CD4-positive, alpha-beta T cell treated with Interleukin-15 for 1 hour (primary cell): ENCODE results near the gene FATE1.

Experiments
- DNase-seq: peaks from one replicate; pipeline ENCODE4 v3.0.0-alpha.2; 2020

FATE1 gene

DNA sequence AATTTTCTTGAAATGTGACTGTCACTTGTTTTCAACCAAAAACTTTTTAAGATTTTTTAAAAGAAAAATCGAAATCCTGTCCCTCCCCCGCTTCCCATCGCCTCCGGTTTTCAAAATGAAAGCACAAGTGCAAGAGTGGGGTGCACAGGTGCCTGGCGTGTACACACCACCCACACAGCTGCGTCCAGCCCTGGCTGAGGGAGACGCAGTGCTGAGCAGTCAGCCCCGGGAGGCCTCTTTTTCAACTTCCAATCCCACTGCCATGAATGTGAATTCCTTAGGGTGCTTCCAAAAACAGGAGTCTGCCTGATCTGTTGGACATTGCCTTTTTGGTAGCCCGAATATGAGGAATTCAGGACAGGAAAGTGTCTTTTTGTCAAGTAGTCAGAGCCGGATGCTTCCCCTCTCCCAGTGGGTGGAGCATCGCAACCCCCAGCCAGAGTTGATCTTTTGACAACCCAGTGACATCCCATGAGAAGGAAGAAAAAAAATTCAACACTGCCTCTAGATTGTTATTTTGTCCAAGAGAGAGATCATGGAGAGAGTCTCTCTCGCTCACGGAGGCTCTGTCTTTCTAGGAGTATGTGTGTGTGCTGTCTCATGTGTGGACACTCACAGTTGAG, 11.7 kb upstream of the FATE1 start:
- DNase-seq = no peak

DNA sequence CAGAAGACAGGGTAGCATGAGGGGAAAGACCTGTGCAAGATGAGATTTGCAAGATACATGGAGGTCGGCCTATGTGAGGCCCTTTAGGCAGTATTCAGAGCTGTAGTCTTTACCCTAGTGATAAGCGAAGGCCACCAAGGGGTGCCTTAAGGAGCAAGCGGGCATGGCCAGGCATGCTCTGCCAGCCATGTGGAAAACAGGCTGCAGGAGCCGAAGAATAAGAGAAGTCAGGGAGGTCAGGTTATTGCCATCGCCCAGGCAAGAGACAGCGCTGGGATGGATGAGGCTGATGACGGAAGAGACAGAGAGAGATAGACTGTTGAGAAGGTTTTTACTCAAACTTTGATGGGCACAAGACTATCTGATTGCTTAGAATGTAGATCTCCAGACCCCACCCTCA, 7.0 kb upstream of the FATE1 start:
- no peak for DNase-seq

GRCh38 chrX:151710457-151710856, 5.4 kb upstream of the FATE1 start:
- DNase-seq = no peak

GRCh38 chrX:151711154-151711553, 4.7 kb upstream of the FATE1 start:
- no peak for DNase-seq

GRCh38 chrX:151711787-151712186, 4.0 kb upstream of the FATE1 start:
- DNase-seq = no peak

DNA sequence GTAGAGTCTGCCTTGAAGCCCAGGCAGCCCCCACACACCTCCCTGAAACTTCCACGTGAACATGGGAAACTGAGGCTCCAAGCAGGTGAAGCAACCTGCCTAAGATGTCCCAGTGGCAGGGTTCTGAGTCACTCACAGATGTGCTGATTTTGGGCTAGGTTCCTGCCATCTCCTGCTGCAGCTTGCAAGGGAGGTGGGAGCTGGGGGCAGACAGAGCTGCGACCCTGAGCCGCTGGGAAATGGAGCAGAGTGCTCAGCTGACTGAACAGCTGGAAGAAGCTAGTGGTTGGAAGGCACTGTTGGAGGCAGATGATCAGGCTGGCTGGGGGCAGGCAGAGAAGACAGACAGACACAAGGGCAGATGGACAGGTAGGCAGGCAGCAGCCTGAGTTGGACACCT, 3.6 kb upstream of the FATE1 start:
- DNase-seq = no peak

DNA sequence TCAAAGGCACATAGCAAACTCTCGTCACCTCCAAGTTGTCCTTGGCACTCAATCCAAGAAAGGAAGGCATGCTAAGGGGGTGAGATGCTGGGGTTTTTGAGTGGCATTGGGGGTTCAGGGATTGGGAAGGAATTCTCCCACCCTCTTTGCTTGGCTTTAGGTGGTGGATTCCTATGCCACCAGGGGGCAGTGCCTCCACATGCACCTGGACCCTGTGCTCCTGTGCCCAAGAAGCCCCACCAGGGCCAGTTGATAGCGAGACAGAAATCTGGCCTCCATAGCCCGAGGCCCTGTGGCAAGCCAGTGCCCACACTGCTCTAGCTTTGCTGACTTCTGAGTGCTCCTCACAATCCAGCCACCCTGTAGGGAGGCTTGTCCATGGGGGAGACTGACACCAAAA, 2.0 kb upstream of the FATE1 start:
- DNase-seq = no peak

GRCh38 chrX:151714362-151714761, 1.5 kb upstream of the FATE1 start:
- no peak for DNase-seq

- DNase-seq = no peak
Measured at GRCh38 chrX:151722241-151722846, 6.5 kb downstream of the FATE1 start.

GRCh38 chrX:151723156-151723760, 7.4 kb downstream of the FATE1 start:
- no peak for DNase-seq

- DNase-seq = no peak
Measured at GRCh38 chrX:151724563-151725337, 8.9 kb downstream of the FATE1 start.

GRCh38 chrX:151725338-151725614, 9.4 kb downstream of the FATE1 start:
- DNase-seq = no peak

- DNase-seq = no peak
Measured at GRCh38 chrX:151726751-151727150, 10.9 kb downstream of the FATE1 start.

DNA sequence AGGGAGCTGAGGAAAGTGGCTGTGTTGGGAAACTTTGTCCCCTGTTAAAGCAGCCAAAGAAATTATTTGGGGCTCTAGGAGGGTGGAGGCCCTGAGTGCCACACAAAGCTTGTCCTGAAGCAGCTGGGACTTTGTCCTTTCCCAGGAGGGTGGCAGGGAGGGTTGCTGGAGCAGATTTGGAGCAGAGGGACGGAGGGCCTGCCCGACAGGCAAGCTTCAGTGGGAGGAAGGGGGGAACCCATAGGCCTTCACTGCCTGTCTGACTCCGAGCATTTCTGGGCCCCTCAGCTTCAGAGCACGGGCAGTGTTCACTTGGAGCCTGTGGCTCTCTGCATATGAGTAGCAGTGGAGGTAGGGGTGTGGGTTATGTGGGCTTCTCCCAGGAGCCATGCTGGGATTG, 11.5 kb downstream of the FATE1 start:
- DNase-seq = no peak

DNA sequence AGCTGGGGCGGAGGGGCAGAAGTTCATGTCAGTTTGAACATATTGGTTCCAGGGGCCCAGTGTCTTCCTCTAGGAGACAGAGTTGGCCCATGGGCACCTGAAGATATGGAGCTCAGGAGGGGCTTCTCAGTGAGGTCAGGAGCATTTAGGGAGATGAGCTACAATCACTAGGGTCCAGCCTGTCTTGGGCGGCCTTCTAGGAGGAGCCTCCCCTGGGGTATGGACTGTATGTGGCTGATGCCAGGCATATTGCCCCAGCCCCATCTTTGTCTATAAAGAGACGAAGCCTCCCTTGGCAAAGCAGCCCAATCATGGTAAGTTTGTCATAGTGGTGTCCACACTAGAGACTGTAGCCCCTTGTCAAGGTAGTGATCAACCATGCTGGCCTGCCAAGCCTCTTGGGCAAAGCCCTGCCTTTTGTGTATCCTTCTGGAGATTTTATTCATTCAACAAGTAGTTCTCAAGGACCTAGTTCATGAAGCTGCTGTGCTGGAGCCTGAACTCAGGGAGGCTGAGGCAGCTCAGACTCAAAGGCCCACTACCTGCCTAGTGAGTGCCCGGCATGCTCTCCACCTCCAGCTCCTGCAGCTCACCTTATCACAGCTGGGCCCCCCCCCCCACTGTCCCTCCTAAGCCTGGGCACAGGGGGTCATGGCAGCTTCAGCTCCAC, 13.4 kb downstream of the FATE1 start:
- DNase-seq = no peak

- no peak for DNase-seq
Measured at GRCh38 chrX:151734446-151734845, 18.6 kb downstream of the FATE1 start, which contains the start of gene CNGA2. Gene CNGA2, plus strand, starts transcription at chrX:151734746. Its CDS starts 3,738 bp downstream, at chrX:151738484.

DNA sequence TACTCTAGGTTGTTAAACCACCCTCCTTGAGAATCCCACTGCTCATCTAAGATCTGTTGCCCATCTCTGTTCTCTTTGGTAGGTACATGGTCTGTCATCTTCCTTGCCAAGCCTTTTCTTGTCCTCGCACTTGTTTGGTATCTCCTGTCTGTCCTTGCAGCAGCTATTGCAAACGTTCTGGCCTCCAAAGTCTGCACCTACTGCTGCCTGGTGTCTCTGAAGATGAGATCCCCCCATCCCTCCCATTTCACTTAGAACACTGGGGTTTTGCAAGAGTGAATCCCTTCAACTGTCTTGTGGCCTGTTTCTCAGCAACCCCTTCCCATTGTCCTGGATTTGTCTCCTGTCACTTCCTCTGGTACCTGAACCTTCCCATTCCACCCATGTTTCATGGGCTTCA, 19.4 kb downstream of the FATE1 start:
- no peak for DNase-seq

GRCh38 chrX:151736685-151737084, 20.9 kb downstream of the FATE1 start:
- no peak for DNase-seq

- no peak for DNase-seq
Measured at GRCh38 chrX:151737494-151737893, 21.7 kb downstream of the FATE1 start.

DNA sequence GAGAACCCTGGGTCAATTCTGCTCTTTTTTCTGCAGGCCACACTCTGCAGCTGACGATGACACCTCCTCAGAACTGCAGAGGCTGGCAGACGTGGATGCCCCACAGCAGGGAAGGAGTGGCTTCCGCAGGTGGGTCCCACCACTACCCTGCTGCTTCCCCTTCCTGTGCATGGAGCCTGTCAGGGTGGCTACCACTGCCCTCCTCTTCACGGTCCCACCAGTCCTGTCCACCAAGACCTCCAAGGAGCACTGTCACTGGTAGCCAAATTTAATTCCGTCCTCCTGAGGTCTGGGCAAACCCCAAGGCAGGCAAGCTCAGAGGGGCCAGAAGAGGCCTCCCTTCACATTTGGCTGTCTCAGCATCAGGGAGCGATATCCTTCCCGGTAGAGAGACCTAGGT, 22.9 kb downstream of the FATE1 start:
- no peak for DNase-seq

DNA sequence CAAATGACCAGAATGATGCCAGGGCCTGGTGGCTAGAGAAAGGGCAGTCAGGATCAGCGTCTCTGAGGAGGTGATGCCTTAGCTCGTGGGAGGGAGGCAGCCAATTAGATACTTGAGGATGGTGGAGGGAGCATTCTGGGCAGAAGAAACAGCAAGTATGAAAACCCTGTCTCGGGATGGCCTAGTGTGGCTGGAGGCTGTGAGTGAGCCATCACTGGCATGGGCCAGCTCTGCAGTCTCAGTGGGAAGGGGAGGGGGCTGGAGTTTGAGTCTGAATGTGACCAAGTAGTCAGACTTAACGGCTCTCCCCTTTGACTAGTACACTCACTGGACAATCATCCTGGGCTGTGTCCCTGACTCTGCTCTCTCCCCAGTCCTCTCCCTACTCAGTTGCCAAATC, 25.8 kb downstream of the FATE1 start:
- DNase-seq = no peak

DNA sequence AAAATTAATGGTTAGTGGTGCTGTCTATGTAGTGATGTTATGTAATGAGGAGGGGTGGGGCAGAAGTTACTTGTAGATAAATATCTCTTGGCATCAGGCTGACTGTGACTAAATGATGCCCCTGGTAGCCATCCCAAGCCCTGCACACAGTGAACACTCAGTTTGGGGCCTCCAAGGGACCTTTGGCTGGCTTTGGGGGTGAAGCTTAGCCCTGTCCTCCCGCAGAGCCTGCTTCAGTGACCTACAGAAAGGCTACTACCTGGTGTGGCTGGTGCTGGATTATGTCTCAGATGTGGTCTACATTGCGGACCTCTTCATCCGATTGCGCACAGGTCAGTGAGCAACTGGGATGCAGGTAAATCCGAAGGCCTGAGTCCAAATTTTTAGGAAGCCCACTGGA, 26.5 kb downstream of the FATE1 start:
- DNase-seq = no peak

GRCh38 chrX:151743651-151744470, 28.0 kb downstream of the FATE1 start:
- DNase-seq = no peak
